Chondrocyte (in vitro differentiated cells): Measurements from ENCODE around the gene RXRA. TPM values are rescaled to one million over a fixed set of nuclear protein-coding genes. Genes with fewer than 3 reads are reported as not detected.

Experiments used
- DNase-seq: peaks from one replicate; pipeline ENCODE4 v3.0.0; 2021; ENCODE audit warnings: mixed read lengths, low spot score
- H3K27ac Mint-ChIP-seq: one replicate; pipeline ENCODE4 v1.8.0; 2021; ENCODE audit warnings: mild to moderate bottlenecking, moderate library complexity, mixed read lengths; ENCODE audit not compliant: unreplicated experiment
- H3K27me3 Mint-ChIP-seq: 2 replicates; pipeline ENCODE4 v1.8.0; 2021; ENCODE audit warnings: low read depth, mixed read lengths
- H3K36me3 Mint-ChIP-seq: 2 replicates; pipeline ENCODE4 v1.8.0; 2021; ENCODE audit warnings: low read depth, mixed read lengths
- H3K4me1 Mint-ChIP-seq: 2 replicates; pipeline ENCODE4 v1.8.0; 2021; ENCODE audit warnings: low read depth, mild to moderate bottlenecking, mixed read lengths
- H3K4me3 Mint-ChIP-seq: one replicate; pipeline ENCODE4 v1.8.0; 2021; ENCODE audit warnings: mild to moderate bottlenecking, moderate library complexity, mixed read lengths; ENCODE audit not compliant: unreplicated experiment
- H3K9me3 Mint-ChIP-seq: 2 replicates; pipeline ENCODE4 v1.8.0; 2021; ENCODE audit warnings: low read depth, mixed read lengths
- total RNA-seq: library from RNA; stranded (reverse); gene quantifications from 3 replicates; pipeline ENCODE4 v1.2.1, GENCODE V29; 2021
- TF ChIP-seq, protein P1 (sequence below): fragments of 200-600 bp; sonication (generic); IDR thresholded peaks from 2 replicates; pipeline ENCODE4 v1.5.0; 2021; ENCODE audit warnings: antibody characterized with exemption, mild to moderate bottlenecking, moderate library complexity

RXRA gene
- total RNA-seq, 1 donor from 2014 or later: 27.3 TPM

DNA sequence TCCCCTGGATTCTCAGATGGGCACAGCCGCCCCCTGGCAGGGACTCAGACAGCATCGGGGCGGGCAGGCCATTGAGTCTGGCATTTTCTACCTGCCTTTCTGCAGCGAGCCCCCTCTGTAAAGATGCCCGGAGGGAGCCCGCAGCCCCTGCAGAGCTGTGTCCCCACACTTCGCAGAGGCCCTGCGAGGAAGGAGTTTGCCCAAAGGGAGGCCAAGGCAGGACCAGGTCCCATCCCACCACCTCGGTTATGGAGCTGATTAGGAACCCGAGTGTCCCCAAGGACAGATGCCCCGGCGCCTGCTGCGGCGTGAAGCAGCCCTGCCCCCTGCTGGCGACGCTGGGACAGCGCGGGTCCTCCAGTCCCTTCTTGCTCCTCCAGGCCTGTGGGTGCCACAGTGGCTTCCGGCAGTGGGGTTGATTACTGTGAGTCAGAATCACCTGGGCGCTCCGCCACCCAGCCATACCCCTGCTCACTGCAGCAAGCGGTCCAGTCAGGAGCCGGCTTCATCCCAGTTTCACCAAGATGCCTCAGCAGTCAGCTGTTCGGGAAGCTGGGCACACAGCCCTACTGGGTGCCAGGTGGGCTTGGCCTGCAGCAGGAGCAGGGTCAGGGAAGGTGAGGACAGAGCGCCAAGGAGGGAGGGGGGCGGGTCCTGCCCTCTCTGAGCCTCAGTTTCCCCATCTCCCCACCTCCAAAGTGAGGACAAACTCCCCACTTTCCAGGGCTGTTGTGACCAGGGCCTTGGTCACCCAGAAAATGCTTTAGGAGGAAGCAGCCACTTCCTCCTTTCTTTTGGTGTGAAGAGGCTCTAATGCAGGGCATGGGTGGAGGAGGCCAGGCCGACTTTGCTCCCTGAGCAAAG, 117.2 kb downstream of the RXRA start:
- TF ChIP-seq, protein P1, sequence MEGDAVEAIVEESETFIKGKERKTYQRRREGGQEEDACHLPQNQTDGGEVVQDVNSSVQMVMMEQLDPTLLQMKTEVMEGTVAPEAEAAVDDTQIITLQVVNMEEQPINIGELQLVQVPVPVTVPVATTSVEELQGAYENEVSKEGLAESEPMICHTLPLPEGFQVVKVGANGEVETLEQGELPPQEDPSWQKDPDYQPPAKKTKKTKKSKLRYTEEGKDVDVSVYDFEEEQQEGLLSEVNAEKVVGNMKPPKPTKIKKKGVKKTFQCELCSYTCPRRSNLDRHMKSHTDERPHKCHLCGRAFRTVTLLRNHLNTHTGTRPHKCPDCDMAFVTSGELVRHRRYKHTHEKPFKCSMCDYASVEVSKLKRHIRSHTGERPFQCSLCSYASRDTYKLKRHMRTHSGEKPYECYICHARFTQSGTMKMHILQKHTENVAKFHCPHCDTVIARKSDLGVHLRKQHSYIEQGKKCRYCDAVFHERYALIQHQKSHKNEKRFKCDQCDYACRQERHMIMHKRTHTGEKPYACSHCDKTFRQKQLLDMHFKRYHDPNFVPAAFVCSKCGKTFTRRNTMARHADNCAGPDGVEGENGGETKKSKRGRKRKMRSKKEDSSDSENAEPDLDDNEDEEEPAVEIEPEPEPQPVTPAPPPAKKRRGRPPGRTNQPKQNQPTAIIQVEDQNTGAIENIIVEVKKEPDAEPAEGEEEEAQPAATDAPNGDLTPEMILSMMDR: peak; percentile 98
- H3K27ac Mint-ChIP-seq: peak overlapping the region; percentile 66
- H3K27me3 Mint-ChIP-seq: no peaks in the 10 kb centered on the region

DNA sequence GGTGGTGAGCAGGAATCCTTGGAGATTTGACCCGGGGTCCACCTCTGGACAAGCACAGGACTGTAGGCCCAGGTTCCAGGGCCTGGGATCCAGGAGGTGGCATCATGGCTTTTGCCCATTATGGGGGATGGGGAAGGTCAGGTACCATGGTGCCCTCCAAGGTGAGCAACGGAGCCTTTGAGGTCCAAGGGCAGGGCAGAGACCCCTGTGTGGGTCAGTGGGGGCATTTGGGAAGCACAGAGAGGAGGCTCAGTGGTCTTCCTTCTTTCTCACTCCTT, 117.7 kb downstream of the RXRA start:
- DNase-seq: no peak
- peaks cover 24% of the 10 kb centered on the region for H3K4me1 Mint-ChIP-seq
- no peak overlapping the region for H3K4me3 Mint-ChIP-seq
- H3K36me3 Mint-ChIP-seq: no peaks in the 10 kb centered on the region
- TF ChIP-seq, protein P1: no peak
- no peak overlapping the region for H3K27ac Mint-ChIP-seq
- peaks cover 3% of the 10 kb centered on the region for H3K9me3 Mint-ChIP-seq
- no peaks in the 10 kb centered on the region for H3K27me3 Mint-ChIP-seq

More for the DNA sequence above, 117.2 kb downstream of the RXRA start:
- Mint-ChIP-seq H3K4me1 (peaks cover 24% of the 10 kb centered on the region), H3K9me3 (no peaks in the 10 kb centered on the region), H3K36me3 (no peaks in the 10 kb centered on the region), H3K4me3 (no peak overlapping the region)
- DNase-seq: no peak

DNA sequence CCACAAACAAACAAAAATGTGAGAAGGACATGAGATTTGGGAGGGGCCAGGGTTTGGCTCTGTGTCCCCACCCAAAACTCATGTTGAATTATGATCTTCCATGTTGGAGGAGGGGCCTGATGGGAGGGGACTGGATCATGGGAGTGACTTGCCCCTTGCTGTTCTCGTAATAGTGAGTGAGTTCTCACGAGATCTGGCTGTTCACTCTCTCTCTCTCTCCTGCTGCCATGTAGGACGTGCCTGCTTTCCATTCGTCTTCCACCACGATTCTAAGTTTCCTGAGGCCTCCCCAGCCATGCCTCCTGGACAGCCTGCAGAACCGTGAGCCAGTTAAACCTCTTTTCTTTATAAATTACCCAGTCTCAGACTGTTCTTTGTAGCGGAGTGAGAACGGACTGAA, 118.7 kb downstream of the RXRA start:
- TF ChIP-seq, protein P1: no peak
- no peak for DNase-seq
- Mint-ChIP-seq H3K27ac (no peak overlapping the region), H3K4me1 (peaks cover 24% of the 10 kb centered on the region), H3K9me3 (peaks cover 6% of the 10 kb centered on the region), H3K36me3 (no peaks in the 10 kb centered on the region), H3K27me3 (no peaks in the 10 kb centered on the region), H3K4me3 (no peak overlapping the region)

DNA sequence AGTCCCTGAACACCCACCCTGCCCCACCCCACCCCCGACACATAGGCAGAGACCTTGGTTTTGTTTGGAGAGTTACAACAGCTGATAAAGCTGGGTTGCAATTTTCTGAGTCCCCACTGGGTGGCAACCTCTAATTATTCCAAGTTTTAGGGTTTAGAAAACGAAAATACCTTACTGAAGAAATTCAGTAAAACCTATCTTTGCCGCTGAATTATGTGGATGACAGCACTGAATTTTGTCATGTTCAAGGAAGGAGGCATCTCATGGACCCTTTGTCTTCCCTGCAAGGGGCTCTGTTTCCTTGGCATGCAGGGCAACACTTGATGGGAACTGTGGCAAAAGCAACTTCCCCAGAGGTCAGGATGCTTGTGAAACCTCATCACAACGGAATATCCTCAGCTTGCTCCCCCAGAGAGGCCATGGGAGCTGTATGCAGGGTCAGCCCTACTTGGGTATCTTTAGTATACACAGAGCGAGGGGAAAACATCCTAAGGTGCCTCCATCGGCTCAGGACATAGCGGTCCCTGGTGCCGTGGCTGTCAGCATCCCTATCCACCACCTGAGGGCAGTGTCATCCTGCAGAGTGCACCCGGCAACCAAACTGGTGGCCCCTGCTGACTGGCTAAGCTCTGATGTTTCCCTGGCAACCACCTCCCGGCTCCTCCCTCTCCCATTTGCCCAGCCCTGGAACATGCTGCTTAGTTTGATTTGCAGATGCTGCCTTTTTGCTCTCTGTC, 123.1 kb downstream of the RXRA start:
- Mint-ChIP-seq H3K36me3 (no peaks in the 10 kb centered on the region), H3K27me3 (no peaks in the 10 kb centered on the region), H3K9me3 (peaks cover 6% of the 10 kb centered on the region), H3K27ac (peak overlapping the region; percentile 59), H3K4me1 (peaks cover 9% of the 10 kb centered on the region), H3K4me3 (no peak overlapping the region)
- TF ChIP-seq, protein P1: peak; percentile 85
- no peak for DNase-seq

DNA sequence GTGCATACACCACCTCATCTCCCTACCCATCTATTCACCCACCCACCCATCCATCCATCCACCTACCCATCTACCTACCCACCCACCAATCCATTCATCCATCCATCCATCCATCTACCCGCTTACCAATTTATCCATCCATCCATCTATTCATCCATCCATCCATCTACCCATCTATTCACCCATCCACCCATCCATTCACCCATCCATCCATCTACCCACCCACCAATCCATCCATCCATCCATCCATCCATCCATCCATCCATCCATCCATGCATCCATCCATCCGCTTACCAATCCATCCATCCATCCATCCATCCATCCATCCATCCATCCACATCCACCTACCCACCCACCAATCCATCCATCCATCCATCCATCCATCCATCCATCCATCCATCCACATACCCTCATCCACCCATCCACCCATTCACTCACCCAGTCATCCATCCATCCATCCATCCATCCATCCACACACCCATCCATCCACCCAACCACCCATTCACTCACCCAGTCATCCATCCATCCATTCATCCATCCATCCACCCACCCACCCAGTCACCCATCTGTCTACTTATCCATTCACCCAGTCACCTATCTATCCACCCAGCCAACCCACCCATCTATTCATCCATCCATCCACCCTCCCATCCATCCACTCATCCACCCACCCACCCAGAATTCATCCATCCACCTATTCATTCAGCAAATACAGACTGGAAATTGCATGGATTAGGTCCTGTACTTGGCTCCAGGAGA, 125.6 kb downstream of the RXRA start:
- H3K27me3 Mint-ChIP-seq: no peaks in the 10 kb centered on the region
- TF ChIP-seq, protein P1: no peak
- H3K27ac Mint-ChIP-seq: no peak overlapping the region
- no peak overlapping the region for H3K4me3 Mint-ChIP-seq
- peaks cover 27% of the 10 kb centered on the region for H3K4me1 Mint-ChIP-seq
- peaks cover 6% of the 10 kb centered on the region for H3K9me3 Mint-ChIP-seq
- DNase-seq: no peak
- H3K36me3 Mint-ChIP-seq: no peaks in the 10 kb centered on the region
